ENCODE data around the gene SPIRE2. TPM values are rescaled to one million over a fixed set of nuclear protein-coding genes. Genes with fewer than 3 reads are reported as not detected.
"Not testable (repeated sequence)": the region's sequence is repeated elsewhere in the genome, so short reads cannot be mapped to it uniquely, and the experiment has no call there.

Gene SPIRE2
- total RNA-seq, 1 experiment from 2014 or later = 29.6 TPM

- ChIA-PET CTCF (no interaction called here), POLR2A (no interaction called here)
- Histone ChIP-seq H3K27me3 (replicated peaks; ENCODE audit: control insufficient read depth, insufficient read depth, low read length) (no peaks in the 10 kb centered on the region), H3K4me1 (no peaks in the 10 kb centered on the region), H3K9me3 (no peaks in the 10 kb centered on the region), H3K36me3 (ENCODE audit: control insufficient read depth, insufficient read depth, low read length) (peaks cover 6% of the 10 kb centered on the region), H3K4me3 (ENCODE audit: low read depth, low read length) (no peak overlapping the region)
- Mint-ChIP-seq H3K9me3 (ENCODE audit: unreplicated experiment) (no peaks in the 10 kb centered on the region), H3K36me3 (ENCODE audit: insufficient read depth, unreplicated experiment) (peaks cover 92% of the 10 kb centered on the region), H3K27ac (ENCODE audit: unreplicated experiment) (no peak overlapping the region), H3K4me3 (ENCODE audit: unreplicated experiment) (no peak overlapping the region), H3K27me3 (ENCODE audit: insufficient read depth, unreplicated experiment) (no peaks in the 10 kb centered on the region), H3K4me1 (ENCODE audit: low read depth, unreplicated experiment) (no peaks in the 10 kb centered on the region)
- intact Hi-C loops (cut with micrococcal nuclease; ENCODE audit: unreplicated experiment) = no loop called here
- DNase-seq = no peak
- no TSS peak for BruUV-seq (replicated peaks)
- TF ChIP-seq CTCF (IDR thresholded peaks at IDR 0.05; ENCODE audit: insufficient read depth in 1 of 2, low read depth in 1 of 2, low read length in 1 of 2, severe bottlenecking in 1 of 2, unreplicated experiment in 1 of 2) = no peak
Observed at GRCh38 chr16:89791278-89791995, 36.8 kb upstream of the SPIRE2 start.

GRCh38 chr16:89793092-89793491 lies 35.2 kb upstream of the SPIRE2 start:
- H3K27me3 ChIP-seq (replicated peaks; ENCODE audit: control insufficient read depth, insufficient read depth, low read length); H3K4me1 Mint-ChIP-seq (ENCODE audit: low read depth, unreplicated experiment); H3K4me3 ChIP-seq (ENCODE audit: low read depth, low read length); H3K9me3 ChIP-seq; BruUV-seq (replicated peaks); H3K27me3 Mint-ChIP-seq (ENCODE audit: insufficient read depth, unreplicated experiment); POLR2A ChIA-PET; H3K27ac Mint-ChIP-seq (ENCODE audit: unreplicated experiment); H3K9me3 Mint-ChIP-seq (ENCODE audit: unreplicated experiment); H3K36me3 ChIP-seq (ENCODE audit: control insufficient read depth, insufficient read depth, low read length); H3K4me1 ChIP-seq; H3K4me3 Mint-ChIP-seq (ENCODE audit: unreplicated experiment): not testable (repeated sequence)
- intact Hi-C loops (cut with micrococcal nuclease; ENCODE audit: unreplicated experiment) = loop anchor here (1.0 kb wide), 3 partner anchors 68 to 93 kb away; no protein-coding TSS in a partner anchor
- peak in 1 of 2 experiments; percentile 68 for DNase-seq
- peak; percentile 42 to 63 for TF ChIP-seq CTCF (IDR thresholded peaks at IDR 0.05; ENCODE audit: insufficient read depth in 1 of 2, low read depth in 1 of 2, low read length in 1 of 2, severe bottlenecking in 1 of 2, unreplicated experiment in 1 of 2)
- CTCF ChIA-PET = interaction anchor here (1.0 to 1.5 kb wide), 4 partner anchors 67 to 93 kb away, joined by 3 to 7 read pairs (median 5); no protein-coding TSS in a partner anchor
- peaks cover 92% of the 10 kb centered on the region for H3K36me3 Mint-ChIP-seq (ENCODE audit: insufficient read depth, unreplicated experiment)

GRCh38 chr16:89793955-89794354 lies 34.3 kb upstream of the SPIRE2 start:
- Mint-ChIP-seq H3K36me3 (ENCODE audit: insufficient read depth, unreplicated experiment) (peaks cover 93% of the 10 kb centered on the region), H3K27me3 (ENCODE audit: insufficient read depth, unreplicated experiment) (no peaks in the 10 kb centered on the region), H3K4me3 (ENCODE audit: unreplicated experiment) (no peak overlapping the region), H3K4me1 (ENCODE audit: low read depth, unreplicated experiment) (no peaks in the 10 kb centered on the region), H3K27ac (ENCODE audit: unreplicated experiment) (no peak overlapping the region), H3K9me3 (ENCODE audit: unreplicated experiment) (no peaks in the 10 kb centered on the region)
- POLR2A ChIA-PET = no interaction called here
- H3K4me1 ChIP-seq = no peaks in the 10 kb centered on the region
- H3K36me3 ChIP-seq (ENCODE audit: control insufficient read depth, insufficient read depth, low read length) = peaks cover 6% of the 10 kb centered on the region
- no peaks in the 10 kb centered on the region for H3K9me3 ChIP-seq
- intact Hi-C loops (cut with micrococcal nuclease; ENCODE audit: unreplicated experiment) = loop anchor here (1.0 kb wide), 3 partner anchors 67 to 94 kb away; no protein-coding TSS in a partner anchor
- no peak overlapping the region for H3K4me3 ChIP-seq (ENCODE audit: low read depth, low read length)
- CTCF ChIA-PET = interaction anchor here (1.2 to 1.5 kb wide), 3 partner anchors 66 to 88 kb away, joined by 3 to 7 read pairs (median 4); no protein-coding TSS in a partner anchor
- no peak for TF ChIP-seq CTCF (IDR thresholded peaks at IDR 0.05; ENCODE audit: insufficient read depth in 1 of 2, low read depth in 1 of 2, low read length in 1 of 2, severe bottlenecking in 1 of 2, unreplicated experiment in 1 of 2)
- DNase-seq = no peak
- no peaks in the 10 kb centered on the region for H3K27me3 ChIP-seq (replicated peaks; ENCODE audit: control insufficient read depth, insufficient read depth, low read length)
- BruUV-seq (replicated peaks) = no TSS peak

Measured in Caco-2 (cell line).